Measurements from ENCODE around the gene S100A6. TPM values are rescaled to one million over a fixed set of nuclear protein-coding genes. Genes with fewer than 3 reads are reported as not detected.
A peak's percentile ranks its signal among the peaks of the same experiment; 100 is the strongest.

The S100A6 gene
- polyA plus RNA-seq, 2 of the 4 experiments (the other 2 are of a cell fraction): 898 to 3,552 TPM

DNA sequence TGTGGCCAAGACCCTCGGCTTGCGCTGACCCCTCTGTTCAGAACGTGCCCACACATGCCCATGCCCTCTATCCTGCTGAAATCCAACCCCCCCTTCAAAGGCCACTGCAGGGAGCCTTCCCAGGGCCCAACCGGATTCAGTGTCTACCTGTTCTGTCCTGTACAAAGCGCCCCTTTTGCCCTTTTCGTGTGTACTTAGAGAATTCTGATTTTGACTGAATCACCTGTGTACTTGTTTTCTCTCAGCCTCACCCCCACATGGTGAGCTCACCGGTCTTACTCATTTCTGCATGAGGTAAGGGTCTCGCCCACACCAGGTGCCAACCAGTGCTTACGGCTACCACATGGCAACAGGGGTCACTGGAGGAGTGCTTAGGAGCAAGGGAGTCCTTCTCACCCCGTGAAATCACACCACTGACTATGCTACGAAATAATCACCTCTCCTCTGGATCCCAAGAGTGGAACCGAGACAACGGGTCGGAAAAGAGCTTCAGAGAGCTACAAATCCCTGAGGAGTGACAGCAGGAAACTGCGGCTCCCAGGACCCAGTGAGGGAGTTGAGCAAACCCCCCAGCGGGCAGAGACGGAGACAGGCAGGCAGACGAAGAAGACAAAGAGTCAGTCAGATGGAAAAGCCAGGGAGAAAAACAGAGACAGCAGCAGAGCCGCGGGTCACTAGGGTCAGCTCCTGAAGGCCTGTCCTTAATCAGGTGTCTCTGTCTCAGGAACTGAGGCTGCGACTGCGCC lies 32.0 kb upstream of the S100A6 start:
- H3K4me2 ChIP-seq: peak overlapping the region; percentile 80
- peak; percentile 49 for FAIRE-seq
- H3K4me1 ChIP-seq: peaks cover 57% of the 10 kb centered on the region
- H3K4me3 ChIP-seq: peak overlapping the region; percentile 24; the same call in 2 of the 3 replicates
- no peaks in the 10 kb centered on the region for H3K9me3 ChIP-seq
- CTCF ChIA-PET: interaction anchor here (0.6 to 7.5 kb wide), 38 partner anchors 8 to 217 kb away, joined by 3 to 471 read pairs (median 6); partner anchors contain the start of genes CHTOP, NPR1, S100A1 and S100A13
- peak; percentile 3; a peak in 4 of 6 replicates for ATAC-seq
- DNase-seq (ENCODE audit: low read depth in 1 of 2, low spot score in 1 of 2): peak; percentile 48 to 82
- peak overlapping the region; percentile 97 to 100 for H3K27ac ChIP-seq
- WGBS (ENCODE audit: missing lambda C conversion rate): 13% methylated on average over 20 of the region's 22 CpGs
- POLR2A ChIA-PET: interaction anchor here (0.6 to 2.4 kb wide), 7 partner anchors 20 to 160 kb away, joined by 3 to 102 read pairs (median 6); partner anchors contain the start of genes CHTOP, INTS3, S100A4 and S100A6
- TF ChIP-seq EP300 (IDR thresholded peaks at IDR 0.05): no peak
- TF ChIP-seq, protein P1, sequence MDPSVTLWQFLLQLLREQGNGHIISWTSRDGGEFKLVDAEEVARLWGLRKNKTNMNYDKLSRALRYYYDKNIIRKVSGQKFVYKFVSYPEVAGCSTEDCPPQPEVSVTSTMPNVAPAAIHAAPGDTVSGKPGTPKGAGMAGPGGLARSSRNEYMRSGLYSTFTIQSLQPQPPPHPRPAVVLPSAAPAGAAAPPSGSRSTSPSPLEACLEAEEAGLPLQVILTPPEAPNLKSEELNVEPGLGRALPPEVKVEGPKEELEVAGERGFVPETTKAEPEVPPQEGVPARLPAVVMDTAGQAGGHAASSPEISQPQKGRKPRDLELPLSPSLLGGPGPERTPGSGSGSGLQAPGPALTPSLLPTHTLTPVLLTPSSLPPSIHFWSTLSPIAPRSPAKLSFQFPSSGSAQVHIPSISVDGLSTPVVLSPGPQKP (IDR thresholded peaks at IDR 0.05; ENCODE audit: low read depth, low read length): no peak
- no peak for TF ChIP-seq FOXS1 (CRISPR knock-in tag; IDR thresholded peaks at IDR 0.05)
- no peak for TF ChIP-seq FOSB (CRISPR knock-in tag; IDR thresholded peaks at IDR 0.05)
- no peak for TF ChIP-seq CHD4 (IDR thresholded peaks at IDR 0.05; ENCODE audit: borderline replicate concordance)
- TF ChIP-seq, protein P2, sequence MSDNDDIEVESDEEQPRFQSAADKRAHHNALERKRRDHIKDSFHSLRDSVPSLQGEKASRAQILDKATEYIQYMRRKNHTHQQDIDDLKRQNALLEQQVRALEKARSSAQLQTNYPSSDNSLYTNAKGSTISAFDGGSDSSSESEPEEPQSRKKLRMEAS (IDR thresholded peaks at IDR 0.05): peak; percentile 66
- TF ChIP-seq HOXB5 (CRISPR knock-in tag; IDR thresholded peaks at IDR 0.05): no peak
- TF ChIP-seq, protein P3, sequence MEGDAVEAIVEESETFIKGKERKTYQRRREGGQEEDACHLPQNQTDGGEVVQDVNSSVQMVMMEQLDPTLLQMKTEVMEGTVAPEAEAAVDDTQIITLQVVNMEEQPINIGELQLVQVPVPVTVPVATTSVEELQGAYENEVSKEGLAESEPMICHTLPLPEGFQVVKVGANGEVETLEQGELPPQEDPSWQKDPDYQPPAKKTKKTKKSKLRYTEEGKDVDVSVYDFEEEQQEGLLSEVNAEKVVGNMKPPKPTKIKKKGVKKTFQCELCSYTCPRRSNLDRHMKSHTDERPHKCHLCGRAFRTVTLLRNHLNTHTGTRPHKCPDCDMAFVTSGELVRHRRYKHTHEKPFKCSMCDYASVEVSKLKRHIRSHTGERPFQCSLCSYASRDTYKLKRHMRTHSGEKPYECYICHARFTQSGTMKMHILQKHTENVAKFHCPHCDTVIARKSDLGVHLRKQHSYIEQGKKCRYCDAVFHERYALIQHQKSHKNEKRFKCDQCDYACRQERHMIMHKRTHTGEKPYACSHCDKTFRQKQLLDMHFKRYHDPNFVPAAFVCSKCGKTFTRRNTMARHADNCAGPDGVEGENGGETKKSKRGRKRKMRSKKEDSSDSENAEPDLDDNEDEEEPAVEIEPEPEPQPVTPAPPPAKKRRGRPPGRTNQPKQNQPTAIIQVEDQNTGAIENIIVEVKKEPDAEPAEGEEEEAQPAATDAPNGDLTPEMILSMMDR (IDR thresholded peaks at IDR 0.05): no peak
- TF ChIP-seq ZNF302 (CRISPR knock-in tag; IDR thresholded peaks at IDR 0.05): no peak; the same call in 1 of the 2 replicates
- TF ChIP-seq, protein P4, sequence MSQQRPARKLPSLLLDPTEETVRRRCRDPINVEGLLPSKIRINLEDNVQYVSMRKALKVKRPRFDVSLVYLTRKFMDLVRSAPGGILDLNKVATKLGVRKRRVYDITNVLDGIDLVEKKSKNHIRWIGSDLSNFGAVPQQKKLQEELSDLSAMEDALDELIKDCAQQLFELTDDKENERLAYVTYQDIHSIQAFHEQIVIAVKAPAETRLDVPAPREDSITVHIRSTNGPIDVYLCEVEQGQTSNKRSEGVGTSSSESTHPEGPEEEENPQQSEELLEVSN (IDR thresholded peaks at IDR 0.05; ENCODE audit: borderline replicate concordance, low read depth): 0 out of 2 replicates have a peak, but pooled peaks have one; percentile 17
- 0 out of 2 replicates have a peak, but pooled peaks have one; percentile 42 for TF ChIP-seq RFX5 (IDR thresholded peaks at IDR 0.05)
- TF ChIP-seq, protein P5, sequence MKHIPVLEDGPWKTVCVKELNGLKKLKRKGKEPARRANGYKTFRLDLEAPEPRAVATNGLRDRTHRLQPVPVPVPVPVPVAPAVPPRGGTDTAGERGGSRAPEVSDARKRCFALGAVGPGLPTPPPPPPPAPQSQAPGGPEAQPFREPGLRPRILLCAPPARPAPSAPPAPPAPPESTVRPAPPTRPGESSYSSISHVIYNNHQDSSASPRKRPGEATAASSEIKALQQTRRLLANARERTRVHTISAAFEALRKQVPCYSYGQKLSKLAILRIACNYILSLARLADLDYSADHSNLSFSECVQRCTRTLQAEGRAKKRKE (CRISPR knock-in tag; IDR thresholded peaks at IDR 0.05; ENCODE audit: low read depth): no peak
- TF ChIP-seq POLR2AphosphoS2 (conservative IDR thresholded peaks at IDR 0.05; ENCODE audit: low read length): no peak
- no peak for TF ChIP-seq JUNB (IDR thresholded peaks at IDR 0.05)
- TF ChIP-seq, protein P6, sequence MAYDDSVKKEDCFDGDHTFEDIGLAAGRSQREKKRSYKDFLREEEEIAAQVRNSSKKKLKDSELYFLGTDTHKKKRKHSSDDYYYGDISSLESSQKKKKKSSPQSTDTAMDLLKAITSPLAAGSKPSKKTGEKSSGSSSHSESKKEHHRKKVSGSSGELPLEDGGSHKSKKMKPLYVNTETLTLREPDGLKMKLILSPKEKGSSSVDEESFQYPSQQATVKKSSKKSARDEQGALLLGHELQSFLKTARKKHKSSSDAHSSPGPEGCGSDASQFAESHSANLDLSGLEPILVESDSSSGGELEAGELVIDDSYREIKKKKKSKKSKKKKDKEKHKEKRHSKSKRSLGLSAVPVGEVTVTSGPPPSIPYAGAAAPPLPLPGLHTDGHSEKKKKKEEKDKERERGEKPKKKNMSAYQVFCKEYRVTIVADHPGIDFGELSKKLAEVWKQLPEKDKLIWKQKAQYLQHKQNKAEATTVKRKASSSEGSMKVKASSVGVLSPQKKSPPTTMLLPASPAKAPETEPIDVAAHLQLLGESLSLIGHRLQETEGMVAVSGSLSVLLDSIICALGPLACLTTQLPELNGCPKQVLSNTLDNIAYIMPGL (CRISPR knock-in tag; IDR thresholded peaks at IDR 0.05; ENCODE audit: borderline replicate concordance): peak; percentile 11; the same call in 1 of the 2 replicates
- TF ChIP-seq EHF (CRISPR knock-in tag; IDR thresholded peaks at IDR 0.05): no peak; the same call in 1 of the 2 replicates
- TF ChIP-seq KDM5A (IDR thresholded peaks at IDR 0.05): no peak
- TF ChIP-seq JUN (IDR thresholded peaks at IDR 0.05): no peak; a peak in 1 of 5 replicates
- no peak for TF ChIP-seq FOSL2 (IDR thresholded peaks at IDR 0.05)
- TF ChIP-seq FOSL2 (CRISPR knock-in tag; IDR thresholded peaks at IDR 0.05): peak; percentile 55
- no peak for TF ChIP-seq BHLHE40 (IDR thresholded peaks at IDR 0.05; ENCODE audit: low read depth, low read length)
- TF ChIP-seq, protein P7, sequence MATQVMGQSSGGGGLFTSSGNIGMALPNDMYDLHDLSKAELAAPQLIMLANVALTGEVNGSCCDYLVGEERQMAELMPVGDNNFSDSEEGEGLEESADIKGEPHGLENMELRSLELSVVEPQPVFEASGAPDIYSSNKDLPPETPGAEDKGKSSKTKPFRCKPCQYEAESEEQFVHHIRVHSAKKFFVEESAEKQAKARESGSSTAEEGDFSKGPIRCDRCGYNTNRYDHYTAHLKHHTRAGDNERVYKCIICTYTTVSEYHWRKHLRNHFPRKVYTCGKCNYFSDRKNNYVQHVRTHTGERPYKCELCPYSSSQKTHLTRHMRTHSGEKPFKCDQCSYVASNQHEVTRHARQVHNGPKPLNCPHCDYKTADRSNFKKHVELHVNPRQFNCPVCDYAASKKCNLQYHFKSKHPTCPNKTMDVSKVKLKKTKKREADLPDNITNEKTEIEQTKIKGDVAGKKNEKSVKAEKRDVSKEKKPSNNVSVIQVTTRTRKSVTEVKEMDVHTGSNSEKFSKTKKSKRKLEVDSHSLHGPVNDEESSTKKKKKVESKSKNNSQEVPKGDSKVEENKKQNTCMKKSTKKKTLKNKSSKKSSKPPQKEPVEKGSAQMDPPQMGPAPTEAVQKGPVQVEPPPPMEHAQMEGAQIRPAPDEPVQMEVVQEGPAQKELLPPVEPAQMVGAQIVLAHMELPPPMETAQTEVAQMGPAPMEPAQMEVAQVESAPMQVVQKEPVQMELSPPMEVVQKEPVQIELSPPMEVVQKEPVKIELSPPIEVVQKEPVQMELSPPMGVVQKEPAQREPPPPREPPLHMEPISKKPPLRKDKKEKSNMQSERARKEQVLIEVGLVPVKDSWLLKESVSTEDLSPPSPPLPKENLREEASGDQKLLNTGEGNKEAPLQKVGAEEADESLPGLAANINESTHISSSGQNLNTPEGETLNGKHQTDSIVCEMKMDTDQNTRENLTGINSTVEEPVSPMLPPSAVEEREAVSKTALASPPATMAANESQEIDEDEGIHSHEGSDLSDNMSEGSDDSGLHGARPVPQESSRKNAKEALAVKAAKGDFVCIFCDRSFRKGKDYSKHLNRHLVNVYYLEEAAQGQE (IDR thresholded peaks at IDR 0.05): no peak
- TF ChIP-seq GATA3 (IDR thresholded peaks at IDR 0.05; ENCODE audit: borderline replicate concordance): no peak
- TF ChIP-seq SMC3 (IDR thresholded peaks at IDR 0.05): no peak
- TF ChIP-seq HOXB13 (CRISPR knock-in tag; IDR thresholded peaks at IDR 0.05; ENCODE audit: low read depth): no peak
- TF ChIP-seq SREBF2 (IDR thresholded peaks at IDR 0.05): no peak
- TF ChIP-seq NFE2L2 (conservative IDR thresholded peaks at IDR 0.05; ENCODE audit: low read length): no peak
- no peak for TF ChIP-seq RCOR1 (IDR thresholded peaks at IDR 0.05; ENCODE audit: low read depth, low read length)
- TF ChIP-seq ESRRA (IDR thresholded peaks at IDR 0.05; ENCODE audit: borderline replicate concordance, low read length): no peak
- TF ChIP-seq CEBPB (IDR thresholded peaks at IDR 0.05): no peak

Measured in A549 (cell line).